HepG2 (cell line): ENCODE results near the gene DBN1. TPM values are rescaled to one million over a fixed set of nuclear protein-coding genes. Genes with fewer than 3 reads are reported as not detected.

Source experiments
- FOXO1 ChIP-seq: sonication (generic); formaldehyde crosslinking; IDR thresholded peaks from 2 replicates; pipeline ENCODE4 v1.4.0; 2020; ENCODE audit warnings: missing genetic modification reagents
- GABPB1 ChIP-seq: IDR thresholded peaks from 2 replicates; pipeline ENCODE4 v1.6.1; 2016; ENCODE audit warnings: mild to moderate bottlenecking, missing genetic modification reagents, moderate library complexity, missing compliant biosample characterization
- GLI4 ChIP-seq: sonication (generic); formaldehyde crosslinking; IDR thresholded peaks from 2 replicates; pipeline ENCODE4 v1.5.1; 2020; ENCODE audit warnings: missing genetic modification reagents, mild to moderate bottlenecking, moderate library complexity, borderline replicate concordance
- HDAC2 ChIP-seq: sonication (generic); formaldehyde crosslinking; IDR thresholded peaks from 2 replicates; pipeline ENCODE4 v1.4.0; 2020; ENCODE audit warnings: missing genetic modification reagents
- JUNB ChIP-seq: sonication (generic); formaldehyde crosslinking; IDR thresholded peaks from 2 replicates; pipeline ENCODE4 v1.8.0; 2022; ENCODE audit warnings: missing genetic modification reagents, mild to moderate bottlenecking, borderline replicate concordance
- MAFG ChIP-seq: sonication (generic); formaldehyde crosslinking; IDR thresholded peaks from 2 replicates; pipeline ENCODE4 v1.5.1; 2020; ENCODE audit warnings: mild to moderate bottlenecking, missing genetic modification reagents
- ONECUT2 ChIP-seq: sonication (generic); formaldehyde crosslinking; IDR thresholded peaks from 2 replicates; pipeline ENCODE4 v1.4.0; 2020; ENCODE audit warnings: missing genetic modification reagents
- RXRB ChIP-seq: IDR thresholded peaks from 2 replicates; pipeline ENCODE4 v1.6.1; 2016; ENCODE audit warnings: borderline replicate concordance, missing genetic modification reagents, missing compliant biosample characterization
- SIN3B ChIP-seq: fragments of 150-350 bp; IDR thresholded peaks from 2 replicates; pipeline ENCODE4 v1.6.1; 2014; ENCODE audit warnings: low read length
- SRSF1 ChIP-seq: fragments of 200-400 bp; formaldehyde crosslinking; optimal IDR thresholded peaks from 2 replicates; pipeline ENCODE3; 2017; ENCODE audit warnings: mild to moderate bottlenecking, low read depth, low read length, moderate library complexity
- ZNF367 ChIP-seq: sonication (generic); formaldehyde crosslinking; IDR thresholded peaks from 2 replicates; pipeline ENCODE4 v1.4.0; 2020; ENCODE audit warnings: missing genetic modification reagents, borderline replicate concordance
- ZNF550 ChIP-seq: sonication (generic); formaldehyde crosslinking; IDR thresholded peaks from 2 replicates; pipeline ENCODE4 v1.4.0; 2020; ENCODE audit warnings: mild to moderate bottlenecking, missing genetic modification reagents, borderline replicate concordance
- ZNF558 ChIP-seq: sonication (generic); formaldehyde crosslinking; IDR thresholded peaks from 2 replicates; pipeline ENCODE4 v1.9.0; 2022; ENCODE audit warnings: mild to moderate bottlenecking, missing genetic modification reagents, borderline replicate concordance
- polyA plus RNA-seq, 8 experiments: library from polyadenylated mRNA; depleted of rRNA in 3 of 8; stranded (reverse) in 7 of 8; unstranded in 1 of 8; fragments of >200 nt; fragmentation: Illumina TruSeq in 4 of 8; extraction: Trizol in 4 of 8; gene quantifications; 2 replicates each; pipeline versions ENCODE4 v1.2.1 to v1.2.3, GENCODE V29; 2011 to 2016; ENCODE audit warnings: low read depth in 4 of 8, missing spikeins in 1 of 8, mixed read lengths in 1 of 8; ENCODE audit not compliant: insufficient read depth in 1 of 8
- total RNA-seq, 5 experiments: library from RNA; depleted of rRNA; stranded (reverse); fragments of >200 nt; fragmentation: Illumina TruSeq; extraction: Trizol; gene quantifications; 2 replicates each; pipeline ENCODE4 v1.2.3, GENCODE V29; 2016; ENCODE audit warnings: low read depth in 1 of 5
- TF ChIP-seq, protein P1 (sequence below): sonication (generic); formaldehyde crosslinking; IDR thresholded peaks from 2 replicates; pipeline ENCODE4 v1.4.0; 2020; ENCODE audit warnings: missing genetic modification reagents, borderline replicate concordance
- TF ChIP-seq, protein P2 (sequence below): sonication (generic); formaldehyde crosslinking; IDR thresholded peaks from 2 replicates; pipeline ENCODE4 v1.4.0; 2020; ENCODE audit warnings: mild to moderate bottlenecking, missing genetic modification reagents
- TF ChIP-seq, protein P3 (sequence below), 2 experiments: sonication (generic) in 1 of 2; formaldehyde crosslinking in 1 of 2; IDR thresholded peaks; 2 replicates each; pipeline versions ENCODE4 v1.4.0 to v1.6.1; 2018 to 2020; ENCODE audit warnings: missing genetic modification reagents in 2 of 2, borderline replicate concordance in 1 of 2, low read depth in 1 of 2, mild to moderate bottlenecking in 1 of 2, missing biosample characterization in 1 of 2
- TF ChIP-seq, protein P4 (sequence below): IDR thresholded peaks from 2 replicates; pipeline ENCODE4 v1.4.0; 2020; ENCODE audit warnings: mild to moderate bottlenecking, missing genetic modification reagents

DBN1 gene
- total and polyA plus RNA-seq, 2 of the 13 experiments (the other 11 are each of a cell fraction or from before 2014, with no cell fraction given) = 27.0 to 37.3 TPM

DNA sequence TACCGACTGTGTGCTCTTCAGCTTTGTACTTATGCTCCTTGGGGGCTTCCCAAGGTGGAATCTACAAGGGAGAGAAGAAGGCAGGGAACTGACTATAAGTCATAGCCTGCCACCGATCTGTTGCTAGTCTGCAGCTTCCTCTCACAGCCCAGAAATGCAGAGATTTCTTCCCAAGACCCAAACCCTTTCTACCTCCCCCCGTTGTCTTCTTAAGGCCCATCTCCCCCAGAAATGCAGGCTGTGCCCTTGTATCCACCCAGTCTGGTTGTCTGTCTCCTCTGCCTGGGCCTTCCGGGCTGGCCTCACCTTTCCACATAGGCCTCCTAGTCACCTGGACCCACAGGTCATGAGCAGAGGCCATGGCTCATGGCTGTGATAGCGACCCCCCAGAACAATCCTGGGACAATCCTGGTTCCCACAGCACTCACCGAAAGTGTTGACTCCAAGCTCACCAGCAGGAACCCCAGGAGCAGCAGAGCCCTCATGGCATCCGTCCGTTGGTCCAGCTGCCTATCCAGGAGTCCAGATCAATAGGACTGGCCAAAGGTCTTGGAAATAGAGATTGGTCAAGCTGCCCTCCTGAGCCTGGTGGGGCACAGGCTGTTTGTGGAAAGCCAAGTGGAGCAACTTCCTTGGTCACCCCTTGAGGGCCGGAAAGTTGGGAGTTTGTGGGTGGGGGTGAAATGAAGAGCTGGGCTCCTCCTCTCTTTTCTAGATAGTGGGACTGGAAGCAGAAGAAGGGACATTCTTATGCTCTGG, 64.2 kb downstream of the DBN1 start, which contains the start of gene F12 (continued):
- TF ChIP-seq, protein P1, sequence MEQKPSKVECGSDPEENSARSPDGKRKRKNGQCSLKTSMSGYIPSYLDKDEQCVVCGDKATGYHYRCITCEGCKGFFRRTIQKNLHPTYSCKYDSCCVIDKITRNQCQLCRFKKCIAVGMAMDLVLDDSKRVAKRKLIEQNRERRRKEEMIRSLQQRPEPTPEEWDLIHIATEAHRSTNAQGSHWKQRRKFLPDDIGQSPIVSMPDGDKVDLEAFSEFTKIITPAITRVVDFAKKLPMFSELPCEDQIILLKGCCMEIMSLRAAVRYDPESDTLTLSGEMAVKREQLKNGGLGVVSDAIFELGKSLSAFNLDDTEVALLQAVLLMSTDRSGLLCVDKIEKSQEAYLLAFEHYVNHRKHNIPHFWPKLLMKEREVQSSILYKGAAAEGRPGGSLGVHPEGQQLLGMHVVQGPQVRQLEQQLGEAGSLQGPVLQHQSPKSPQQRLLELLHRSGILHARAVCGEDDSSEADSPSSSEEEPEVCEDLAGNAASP = no peak
- TF ChIP-seq ZNF558 (CRISPR knock-in tag) (no peak), HDAC2 (CRISPR knock-in tag) (peak; percentile 63; the same call in 1 of the 2 replicates), GABPB1 (CRISPR knock-in tag) (peak; percentile 31; the same call in 1 of the 2 replicates), JUNB (CRISPR knock-in tag) (no peak), GLI4 (CRISPR knock-in tag) (no peak), RXRB (CRISPR knock-in tag) (0 out of 2 replicates have a peak, but pooled peaks have one; percentile 15), MAFG (CRISPR knock-in tag) (no peak), ZNF550 (CRISPR knock-in tag) (no peak), FOXO1 (CRISPR knock-in tag) (peak; percentile 29; the same call in 1 of the 2 replicates), SIN3B (no peak), ONECUT2 (CRISPR knock-in tag) (peak; percentile 91), ZNF367 (CRISPR knock-in tag) (no peak), SRSF1 (no peak)
- TF ChIP-seq, protein P2, sequence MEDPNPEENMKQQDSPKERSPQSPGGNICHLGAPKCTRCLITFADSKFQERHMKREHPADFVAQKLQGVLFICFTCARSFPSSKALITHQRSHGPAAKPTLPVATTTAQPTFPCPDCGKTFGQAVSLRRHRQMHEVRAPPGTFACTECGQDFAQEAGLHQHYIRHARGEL (CRISPR knock-in tag) = no peak
- TF ChIP-seq, protein P3, sequence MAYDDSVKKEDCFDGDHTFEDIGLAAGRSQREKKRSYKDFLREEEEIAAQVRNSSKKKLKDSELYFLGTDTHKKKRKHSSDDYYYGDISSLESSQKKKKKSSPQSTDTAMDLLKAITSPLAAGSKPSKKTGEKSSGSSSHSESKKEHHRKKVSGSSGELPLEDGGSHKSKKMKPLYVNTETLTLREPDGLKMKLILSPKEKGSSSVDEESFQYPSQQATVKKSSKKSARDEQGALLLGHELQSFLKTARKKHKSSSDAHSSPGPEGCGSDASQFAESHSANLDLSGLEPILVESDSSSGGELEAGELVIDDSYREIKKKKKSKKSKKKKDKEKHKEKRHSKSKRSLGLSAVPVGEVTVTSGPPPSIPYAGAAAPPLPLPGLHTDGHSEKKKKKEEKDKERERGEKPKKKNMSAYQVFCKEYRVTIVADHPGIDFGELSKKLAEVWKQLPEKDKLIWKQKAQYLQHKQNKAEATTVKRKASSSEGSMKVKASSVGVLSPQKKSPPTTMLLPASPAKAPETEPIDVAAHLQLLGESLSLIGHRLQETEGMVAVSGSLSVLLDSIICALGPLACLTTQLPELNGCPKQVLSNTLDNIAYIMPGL (CRISPR knock-in tag; IDR thresholded peaks at IDR 0.05; ENCODE audit: borderline replicate concordance in 1 of 2, low read depth in 1 of 2) = no peak; a peak in 1 of 4 replicates
- TF ChIP-seq, protein P4, sequence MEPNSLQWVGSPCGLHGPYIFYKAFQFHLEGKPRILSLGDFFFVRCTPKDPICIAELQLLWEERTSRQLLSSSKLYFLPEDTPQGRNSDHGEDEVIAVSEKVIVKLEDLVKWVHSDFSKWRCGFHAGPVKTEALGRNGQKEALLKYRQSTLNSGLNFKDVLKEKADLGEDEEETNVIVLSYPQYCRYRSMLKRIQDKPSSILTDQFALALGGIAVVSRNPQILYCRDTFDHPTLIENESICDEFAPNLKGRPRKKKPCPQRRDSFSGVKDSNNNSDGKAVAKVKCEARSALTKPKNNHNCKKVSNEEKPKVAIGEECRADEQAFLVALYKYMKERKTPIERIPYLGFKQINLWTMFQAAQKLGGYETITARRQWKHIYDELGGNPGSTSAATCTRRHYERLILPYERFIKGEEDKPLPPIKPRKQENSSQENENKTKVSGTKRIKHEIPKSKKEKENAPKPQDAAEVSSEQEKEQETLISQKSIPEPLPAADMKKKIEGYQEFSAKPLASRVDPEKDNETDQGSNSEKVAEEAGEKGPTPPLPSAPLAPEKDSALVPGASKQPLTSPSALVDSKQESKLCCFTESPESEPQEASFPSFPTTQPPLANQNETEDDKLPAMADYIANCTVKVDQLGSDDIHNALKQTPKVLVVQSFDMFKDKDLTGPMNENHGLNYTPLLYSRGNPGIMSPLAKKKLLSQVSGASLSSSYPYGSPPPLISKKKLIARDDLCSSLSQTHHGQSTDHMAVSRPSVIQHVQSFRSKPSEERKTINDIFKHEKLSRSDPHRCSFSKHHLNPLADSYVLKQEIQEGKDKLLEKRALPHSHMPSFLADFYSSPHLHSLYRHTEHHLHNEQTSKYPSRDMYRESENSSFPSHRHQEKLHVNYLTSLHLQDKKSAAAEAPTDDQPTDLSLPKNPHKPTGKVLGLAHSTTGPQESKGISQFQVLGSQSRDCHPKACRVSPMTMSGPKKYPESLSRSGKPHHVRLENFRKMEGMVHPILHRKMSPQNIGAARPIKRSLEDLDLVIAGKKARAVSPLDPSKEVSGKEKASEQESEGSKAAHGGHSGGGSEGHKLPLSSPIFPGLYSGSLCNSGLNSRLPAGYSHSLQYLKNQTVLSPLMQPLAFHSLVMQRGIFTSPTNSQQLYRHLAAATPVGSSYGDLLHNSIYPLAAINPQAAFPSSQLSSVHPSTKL (CRISPR knock-in tag) = peak; percentile 67
